ENCODE measurements around the gene SLC22A12. TPM values are rescaled to one million over a fixed set of nuclear protein-coding genes. Genes with fewer than 3 reads are reported as not detected.

The SLC22A12 gene
- total RNA-seq, 2 donors from 2014 or later, result not detected

DNA sequence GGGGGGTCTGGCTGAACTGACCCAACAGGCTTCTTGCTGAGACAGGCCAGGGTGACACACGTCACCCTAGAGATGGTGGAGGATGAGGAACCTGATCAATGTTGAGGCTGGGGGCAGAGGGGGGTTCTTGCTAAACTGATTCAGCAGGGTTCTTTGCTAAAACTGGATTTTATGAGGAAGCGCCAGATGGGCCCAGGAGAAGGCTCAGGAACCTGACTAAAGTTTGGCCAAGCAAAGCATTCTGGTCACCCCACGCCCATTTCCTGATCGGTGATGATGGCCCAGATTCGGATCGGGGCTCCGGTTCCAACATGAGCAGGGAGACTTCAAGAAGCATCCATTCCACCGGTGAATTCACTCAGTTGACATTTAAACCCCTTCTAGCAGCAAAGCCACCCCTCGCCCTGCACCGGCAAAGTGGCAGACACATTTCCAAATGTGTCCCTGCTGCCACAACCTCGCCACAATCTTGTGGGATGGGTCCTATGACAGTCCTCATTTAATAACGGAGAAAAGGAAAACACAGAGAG, 34.2 kb upstream of the SLC22A12 start:
- ATAC-seq (ENCODE audit: insufficient number of reproducible peaks, low FRiP score, low read depth), result no peak
- no peak for DNase-seq (ENCODE audit: low spot score)
- TF ChIP-seq, protein P1, sequence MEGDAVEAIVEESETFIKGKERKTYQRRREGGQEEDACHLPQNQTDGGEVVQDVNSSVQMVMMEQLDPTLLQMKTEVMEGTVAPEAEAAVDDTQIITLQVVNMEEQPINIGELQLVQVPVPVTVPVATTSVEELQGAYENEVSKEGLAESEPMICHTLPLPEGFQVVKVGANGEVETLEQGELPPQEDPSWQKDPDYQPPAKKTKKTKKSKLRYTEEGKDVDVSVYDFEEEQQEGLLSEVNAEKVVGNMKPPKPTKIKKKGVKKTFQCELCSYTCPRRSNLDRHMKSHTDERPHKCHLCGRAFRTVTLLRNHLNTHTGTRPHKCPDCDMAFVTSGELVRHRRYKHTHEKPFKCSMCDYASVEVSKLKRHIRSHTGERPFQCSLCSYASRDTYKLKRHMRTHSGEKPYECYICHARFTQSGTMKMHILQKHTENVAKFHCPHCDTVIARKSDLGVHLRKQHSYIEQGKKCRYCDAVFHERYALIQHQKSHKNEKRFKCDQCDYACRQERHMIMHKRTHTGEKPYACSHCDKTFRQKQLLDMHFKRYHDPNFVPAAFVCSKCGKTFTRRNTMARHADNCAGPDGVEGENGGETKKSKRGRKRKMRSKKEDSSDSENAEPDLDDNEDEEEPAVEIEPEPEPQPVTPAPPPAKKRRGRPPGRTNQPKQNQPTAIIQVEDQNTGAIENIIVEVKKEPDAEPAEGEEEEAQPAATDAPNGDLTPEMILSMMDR (IDR thresholded peaks at IDR 0.05), result no peak
- H3K27ac ChIP-seq, result no peak overlapping the region
- no peaks in the 10 kb centered on the region for H3K27me3 ChIP-seq (replicated peaks; ENCODE audit: insufficient read depth)
- H3K4me1 ChIP-seq (ENCODE audit: control insufficient read depth in 1 of 2, low read depth in 2 of 2), result peaks cover 10 to 23% of the 10 kb centered on the region in 2 donors
- no peak overlapping the region for H3K4me3 ChIP-seq
- H3K36me3 ChIP-seq, result no peaks in the 10 kb centered on the region
- H3K9me3 ChIP-seq, result no peaks in the 10 kb centered on the region

- TF ChIP-seq, protein P1 (IDR thresholded peaks at IDR 0.05), result no peak
- H3K27me3 ChIP-seq (replicated peaks; ENCODE audit: insufficient read depth), result no peaks in the 10 kb centered on the region
- ATAC-seq (ENCODE audit: insufficient number of reproducible peaks, low FRiP score, low read depth) (no peak), DNase-seq (ENCODE audit: low spot score) (no peak)
- H3K27ac ChIP-seq, result no peak overlapping the region
- peaks cover 10 to 23% of the 10 kb centered on the region in 2 donors for H3K4me1 ChIP-seq (ENCODE audit: control insufficient read depth in 1 of 2, low read depth in 2 of 2)
- no peak overlapping the region for H3K4me3 ChIP-seq
- H3K36me3 ChIP-seq, result no peaks in the 10 kb centered on the region
- no peaks in the 10 kb centered on the region for H3K9me3 ChIP-seq
Measured at GRCh38 chr11:64558065-64558745, 32.8 kb upstream of the SLC22A12 start.

DNA sequence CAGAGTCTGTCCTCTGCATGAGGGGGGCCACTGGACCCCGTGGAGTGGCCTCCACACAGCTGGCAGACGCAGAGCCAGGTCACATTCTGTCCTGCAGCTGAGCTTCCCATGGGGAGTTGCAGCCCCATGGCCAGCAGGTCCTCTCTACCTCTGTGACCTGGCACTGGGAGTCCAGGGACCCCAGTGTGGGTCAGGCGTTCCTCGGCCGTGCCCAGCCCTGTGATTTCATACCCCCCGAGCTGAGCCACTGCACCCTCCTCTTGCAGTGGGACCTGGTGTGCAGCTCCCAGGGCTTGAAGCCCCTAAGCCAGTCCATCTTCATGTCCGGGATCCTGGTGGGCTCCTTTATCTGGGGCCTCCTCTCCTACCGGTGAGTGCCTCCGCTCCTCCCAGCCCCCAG, 32.2 kb upstream of the SLC22A12 start:
- Histone ChIP-seq H3K36me3 (no peaks in the 10 kb centered on the region), H3K4me1 (ENCODE audit: control insufficient read depth in 1 of 2, low read depth in 2 of 2) (peaks cover 7 to 19% of the 10 kb centered on the region in 2 donors), H3K9me3 (no peaks in the 10 kb centered on the region), H3K4me3 (no peak overlapping the region), H3K27me3 (replicated peaks; ENCODE audit: insufficient read depth) (no peaks in the 10 kb centered on the region), H3K27ac (no peak overlapping the region)
- ATAC-seq (ENCODE audit: insufficient number of reproducible peaks, low FRiP score, low read depth) (no peak), DNase-seq (ENCODE audit: low spot score) (no peak)
- TF ChIP-seq, protein P1 (IDR thresholded peaks at IDR 0.05), result no peak

- no peak overlapping the region for H3K4me3 ChIP-seq
- DNase-seq (ENCODE audit: low spot score) (no peak), ATAC-seq (ENCODE audit: insufficient number of reproducible peaks, low FRiP score, low read depth) (no peak)
- H3K36me3 ChIP-seq, result no peaks in the 10 kb centered on the region
- TF ChIP-seq, protein P1 (IDR thresholded peaks at IDR 0.05), result no peak
- H3K9me3 ChIP-seq, result no peaks in the 10 kb centered on the region
- H3K27me3 ChIP-seq (replicated peaks; ENCODE audit: insufficient read depth), result no peaks in the 10 kb centered on the region
- H3K27ac ChIP-seq, result no peak overlapping the region
- H3K4me1 ChIP-seq (ENCODE audit: control insufficient read depth in 1 of 2, low read depth in 2 of 2), result peaks cover 0 to 12% of the 10 kb centered on the region in 2 donors
Measured at GRCh38 chr11:64559351-64560138, 31.5 kb upstream of the SLC22A12 start.

DNA sequence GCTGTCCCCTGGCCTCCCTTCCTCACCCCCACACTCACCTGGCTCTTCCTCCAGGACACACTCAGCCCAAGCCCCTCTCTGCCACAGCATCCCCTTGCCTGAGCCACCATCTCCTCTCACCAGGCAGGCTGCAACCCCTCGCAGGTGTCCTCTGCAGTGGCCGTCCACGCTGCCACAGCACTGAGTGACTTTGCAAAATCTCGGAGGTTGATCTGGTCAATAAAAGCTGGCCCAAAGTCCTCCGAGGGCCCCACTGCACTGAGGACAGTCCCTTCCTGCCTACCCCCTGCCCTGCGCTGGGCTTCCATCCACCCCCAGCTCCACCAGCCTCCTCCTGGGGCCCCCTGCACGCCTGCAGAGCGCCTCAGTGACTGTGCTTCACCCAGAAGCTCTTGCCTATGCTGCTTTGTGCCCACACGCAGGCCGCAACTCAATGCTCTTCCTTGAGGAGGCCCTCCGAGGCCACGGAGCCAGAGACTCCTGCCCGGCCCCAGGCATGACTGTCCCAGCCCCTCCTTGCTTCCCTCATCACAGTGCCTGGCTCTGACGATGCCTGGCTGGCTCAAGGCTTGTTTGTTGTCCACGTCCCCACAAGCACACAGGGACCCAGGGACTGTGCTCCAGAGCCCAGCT, 30.8 kb upstream of the SLC22A12 start:
- no peaks in the 10 kb centered on the region for H3K9me3 ChIP-seq
- ATAC-seq (ENCODE audit: insufficient number of reproducible peaks, low FRiP score, low read depth), result no peak
- TF ChIP-seq, protein P1 (IDR thresholded peaks at IDR 0.05), result no peak
- no peak overlapping the region for H3K27ac ChIP-seq
- H3K4me1 ChIP-seq (ENCODE audit: control insufficient read depth in 1 of 2, low read depth in 2 of 2), result peaks cover 0 to 5% of the 10 kb centered on the region in 2 donors
- H3K4me3 ChIP-seq, result no peak overlapping the region
- no peaks in the 10 kb centered on the region for H3K36me3 ChIP-seq
- DNase-seq (ENCODE audit: low spot score), result no peak
- H3K27me3 ChIP-seq (replicated peaks; ENCODE audit: insufficient read depth), result no peaks in the 10 kb centered on the region

Measured in thoracic aorta (tissue), 2 donors.